ENCODE data around the gene DCANP1. TPM values are rescaled to one million over a fixed set of nuclear protein-coding genes. Genes with fewer than 3 reads are reported as not detected.

The DCANP1 gene
- total RNA-seq, 1 donor from 2014 or later: not detected

DNA sequence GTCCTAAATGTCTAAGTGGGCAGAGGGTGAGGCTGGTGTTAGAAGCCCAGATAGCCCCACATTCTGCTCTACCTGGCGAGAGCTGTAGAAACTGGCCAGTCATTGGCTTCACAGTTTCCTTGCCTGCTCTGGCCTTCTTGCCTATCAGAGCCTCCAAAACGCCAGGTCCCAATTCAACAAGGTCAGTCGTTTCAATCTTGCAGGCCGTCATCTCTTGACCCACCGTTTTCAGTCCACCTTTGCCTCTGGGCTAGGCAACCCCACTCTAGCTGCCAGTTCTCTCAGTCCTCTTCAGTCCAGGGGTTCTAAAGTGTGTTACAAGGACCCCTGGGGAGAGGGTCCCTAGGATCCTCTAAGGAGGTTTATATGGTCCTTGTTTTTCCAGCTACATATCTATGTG is 25.0 kb upstream of the DCANP1 start:
- Mint-ChIP-seq H3K27me3 (ENCODE audit: low read depth) (peaks cover 77% of the 10 kb centered on the region), H3K9me3 (ENCODE audit: low read depth) (no peaks in the 10 kb centered on the region), H3K4me3 (ENCODE audit: unreplicated experiment) (no peak overlapping the region), H3K27ac (ENCODE audit: unreplicated experiment) (no peak overlapping the region), H3K36me3 (ENCODE audit: low read depth) (no peaks in the 10 kb centered on the region), H3K4me1 (ENCODE audit: low read depth) (no peaks in the 10 kb centered on the region)
- TF ChIP-seq, protein P1, sequence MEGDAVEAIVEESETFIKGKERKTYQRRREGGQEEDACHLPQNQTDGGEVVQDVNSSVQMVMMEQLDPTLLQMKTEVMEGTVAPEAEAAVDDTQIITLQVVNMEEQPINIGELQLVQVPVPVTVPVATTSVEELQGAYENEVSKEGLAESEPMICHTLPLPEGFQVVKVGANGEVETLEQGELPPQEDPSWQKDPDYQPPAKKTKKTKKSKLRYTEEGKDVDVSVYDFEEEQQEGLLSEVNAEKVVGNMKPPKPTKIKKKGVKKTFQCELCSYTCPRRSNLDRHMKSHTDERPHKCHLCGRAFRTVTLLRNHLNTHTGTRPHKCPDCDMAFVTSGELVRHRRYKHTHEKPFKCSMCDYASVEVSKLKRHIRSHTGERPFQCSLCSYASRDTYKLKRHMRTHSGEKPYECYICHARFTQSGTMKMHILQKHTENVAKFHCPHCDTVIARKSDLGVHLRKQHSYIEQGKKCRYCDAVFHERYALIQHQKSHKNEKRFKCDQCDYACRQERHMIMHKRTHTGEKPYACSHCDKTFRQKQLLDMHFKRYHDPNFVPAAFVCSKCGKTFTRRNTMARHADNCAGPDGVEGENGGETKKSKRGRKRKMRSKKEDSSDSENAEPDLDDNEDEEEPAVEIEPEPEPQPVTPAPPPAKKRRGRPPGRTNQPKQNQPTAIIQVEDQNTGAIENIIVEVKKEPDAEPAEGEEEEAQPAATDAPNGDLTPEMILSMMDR (IDR thresholded peaks at IDR 0.05): no peak
- peak; percentile 12 for DNase-seq (ENCODE audit: low spot score)

DNA sequence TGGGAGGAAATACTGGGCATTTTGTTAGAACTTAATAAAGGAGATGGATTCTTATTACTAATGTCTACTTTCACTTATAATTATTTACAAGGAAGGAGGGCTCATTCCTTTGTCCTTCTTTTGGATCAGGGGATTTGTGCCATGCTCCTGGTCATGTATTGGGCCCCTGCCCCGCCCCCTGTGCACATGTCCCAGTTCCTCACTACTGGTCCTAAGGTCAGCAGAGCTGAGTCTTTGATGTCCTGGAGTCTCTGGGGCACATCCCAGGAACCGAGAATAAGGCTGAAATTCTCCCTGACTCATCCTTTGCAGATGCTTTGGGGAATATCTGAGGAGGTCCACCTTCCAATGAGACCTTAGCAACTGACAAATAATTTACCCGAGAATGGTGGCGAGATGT is 24.6 kb upstream of the DCANP1 start:
- no peak overlapping the region for H3K27ac Mint-ChIP-seq (ENCODE audit: unreplicated experiment)
- H3K9me3 Mint-ChIP-seq (ENCODE audit: low read depth): no peaks in the 10 kb centered on the region
- no peaks in the 10 kb centered on the region for H3K36me3 Mint-ChIP-seq (ENCODE audit: low read depth)
- H3K27me3 Mint-ChIP-seq (ENCODE audit: low read depth): peaks cover 72% of the 10 kb centered on the region
- H3K4me3 Mint-ChIP-seq (ENCODE audit: unreplicated experiment): no peak overlapping the region
- no peaks in the 10 kb centered on the region for H3K4me1 Mint-ChIP-seq (ENCODE audit: low read depth)
- TF ChIP-seq, protein P1 (IDR thresholded peaks at IDR 0.05): no peak
- DNase-seq (ENCODE audit: low spot score): peak; percentile 26

DNA sequence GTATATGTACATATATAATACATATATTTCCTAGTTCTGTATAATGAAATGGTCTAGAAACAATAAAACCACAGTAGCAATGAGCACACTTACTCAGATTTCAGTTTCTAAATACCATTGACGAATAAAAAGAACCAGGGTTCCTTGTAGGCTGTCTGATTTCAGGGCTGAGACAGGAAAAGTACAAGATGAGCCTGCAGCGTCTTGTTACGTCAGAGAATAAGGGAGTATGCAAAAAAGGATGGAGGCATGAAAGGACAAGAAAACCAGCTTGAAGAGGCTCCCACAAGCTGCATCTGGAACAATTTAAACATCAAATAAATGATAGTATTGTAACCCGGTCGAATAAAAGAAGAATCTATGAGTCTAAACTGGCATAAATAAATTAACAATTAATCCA is 22.8 kb upstream of the DCANP1 start:
- no peak overlapping the region for H3K4me3 Mint-ChIP-seq (ENCODE audit: unreplicated experiment)
- no peaks in the 10 kb centered on the region for H3K36me3 Mint-ChIP-seq (ENCODE audit: low read depth)
- H3K4me1 Mint-ChIP-seq (ENCODE audit: low read depth): peaks cover 7% of the 10 kb centered on the region
- H3K27ac Mint-ChIP-seq (ENCODE audit: unreplicated experiment): no peak overlapping the region
- no peaks in the 10 kb centered on the region for H3K9me3 Mint-ChIP-seq (ENCODE audit: low read depth)
- TF ChIP-seq, protein P1 (IDR thresholded peaks at IDR 0.05): no peak
- no peak for DNase-seq (ENCODE audit: low spot score)
- H3K27me3 Mint-ChIP-seq (ENCODE audit: low read depth): peaks cover 75% of the 10 kb centered on the region

DNA sequence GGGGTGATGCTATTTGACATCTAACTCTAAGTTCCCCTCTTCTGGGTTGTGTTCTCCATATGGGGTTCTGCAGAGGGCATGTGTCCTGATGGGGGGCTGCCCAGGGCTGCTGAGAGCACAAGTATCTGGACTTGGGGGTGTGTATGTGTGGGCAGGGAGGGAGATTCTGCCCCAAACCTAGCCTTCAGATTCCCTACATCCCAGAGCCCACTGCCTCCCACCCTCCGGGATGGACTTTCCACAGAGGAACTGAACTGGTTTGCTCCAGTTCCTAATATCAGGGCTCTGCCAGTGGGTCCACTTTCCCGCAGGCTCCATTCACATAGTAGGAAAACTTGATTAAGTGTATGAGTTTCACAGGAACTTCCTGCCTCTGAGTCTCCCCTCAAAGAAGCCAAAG is 21.4 kb upstream of the DCANP1 start:
- no peak overlapping the region for H3K4me3 Mint-ChIP-seq (ENCODE audit: unreplicated experiment)
- TF ChIP-seq, protein P1 (IDR thresholded peaks at IDR 0.05): no peak
- no peak overlapping the region for H3K27ac Mint-ChIP-seq (ENCODE audit: unreplicated experiment)
- peaks cover 76% of the 10 kb centered on the region for H3K27me3 Mint-ChIP-seq (ENCODE audit: low read depth)
- H3K36me3 Mint-ChIP-seq (ENCODE audit: low read depth): no peaks in the 10 kb centered on the region
- H3K4me1 Mint-ChIP-seq (ENCODE audit: low read depth): peaks cover 7% of the 10 kb centered on the region
- peak; percentile 38 for DNase-seq (ENCODE audit: low spot score)
- H3K9me3 Mint-ChIP-seq (ENCODE audit: low read depth): no peaks in the 10 kb centered on the region

DNA sequence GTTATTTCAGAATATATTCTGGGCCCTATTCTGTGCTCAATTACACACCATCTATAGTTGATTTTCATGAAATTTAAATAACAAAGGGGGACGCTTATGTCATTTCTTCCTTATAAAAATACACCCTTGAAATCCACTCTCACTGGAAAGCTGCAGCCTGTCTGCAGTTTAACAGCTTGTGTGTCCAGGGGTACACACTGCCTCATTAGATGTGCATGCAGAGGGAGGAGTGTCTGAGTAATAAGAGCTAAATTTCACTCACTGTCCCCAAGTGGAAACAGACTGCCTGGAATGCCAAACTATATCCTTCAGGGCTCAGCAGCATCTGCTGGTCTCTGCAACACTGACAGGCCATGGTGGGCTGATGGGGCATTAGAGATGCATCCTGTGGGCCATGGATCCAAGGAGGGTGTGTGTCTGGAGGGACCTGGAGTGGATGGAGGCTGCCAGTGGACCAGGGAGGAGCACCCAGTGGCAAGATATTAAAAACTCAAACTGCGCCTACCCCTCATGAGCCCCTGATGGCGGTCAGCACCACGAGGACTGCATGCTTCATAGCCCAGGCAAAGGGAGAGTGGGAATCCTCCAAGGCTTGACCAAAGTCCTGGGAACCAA is 20.8 kb upstream of the DCANP1 start:
- TF ChIP-seq, protein P1 (IDR thresholded peaks at IDR 0.05): no peak
- no peak overlapping the region for H3K27ac Mint-ChIP-seq (ENCODE audit: unreplicated experiment)
- H3K9me3 Mint-ChIP-seq (ENCODE audit: low read depth): no peaks in the 10 kb centered on the region
- peaks cover 7% of the 10 kb centered on the region for H3K4me1 Mint-ChIP-seq (ENCODE audit: low read depth)
- H3K27me3 Mint-ChIP-seq (ENCODE audit: low read depth): peaks cover 75% of the 10 kb centered on the region
- DNase-seq (ENCODE audit: low spot score): peak; percentile 68
- no peak overlapping the region for H3K4me3 Mint-ChIP-seq (ENCODE audit: unreplicated experiment)
- no peaks in the 10 kb centered on the region for H3K36me3 Mint-ChIP-seq (ENCODE audit: low read depth)

All from chondrocyte (in vitro differentiated cells).